ENCODE data around the gene SLC35B4.
A peak's percentile ranks its signal among the peaks of the same experiment; 100 is the strongest.
"Not testable (repeated sequence)": the region's sequence is repeated elsewhere in the genome, so short reads cannot be mapped to it uniquely, and the experiment has no call there.

The SLC35B4 gene

GRCh38 chr7:134330974-134331373, 14.2 kb upstream of the SLC35B4 start:
- no peak for DNase-seq

GRCh38 chr7:134329614-134330346, 13.1 kb upstream of the SLC35B4 start:
- DNase-seq = no peak

GRCh38 chr7:134328900-134329299, 12.2 kb upstream of the SLC35B4 start:
- no peak for DNase-seq

- peak; percentile 67 for DNase-seq
Observed at GRCh38 chr7:134327896-134328295, 11.2 kb upstream of the SLC35B4 start.

GRCh38 chr7:134324107-134324506, 7.4 kb upstream of the SLC35B4 start:
- DNase-seq = no peak

- DNase-seq = no peak
Observed at GRCh38 chr7:134320201-134320600, 3.5 kb upstream of the SLC35B4 start.

GRCh38 chr7:134318443-134318842, 1.7 kb upstream of the SLC35B4 start:
- DNase-seq = no peak

GRCh38 chr7:134317434-134317833, 704 bp upstream of the SLC35B4 start:
- no peak for DNase-seq

GRCh38 chr7:134315679-134316538, 821 bp downstream of the SLC35B4 start:
- peak; percentile 28 for DNase-seq

GRCh38 chr7:134313543-134313942, 3.2 kb downstream of the SLC35B4 start:
- no peak for DNase-seq

GRCh38 chr7:134312717-134313116, 4.0 kb downstream of the SLC35B4 start:
- DNase-seq = no peak

- no peak for DNase-seq
Observed at GRCh38 chr7:134311807-134312206, 4.9 kb downstream of the SLC35B4 start.

- no peak for DNase-seq
Observed at GRCh38 chr7:134308548-134308947, 8.2 kb downstream of the SLC35B4 start.

GRCh38 chr7:134307320-134307719, 9.4 kb downstream of the SLC35B4 start:
- no peak for DNase-seq

- no peak for DNase-seq
Observed at GRCh38 chr7:134302120-134302519, 14.6 kb downstream of the SLC35B4 start.

- DNase-seq = no peak
Observed at GRCh38 chr7:134301592-134301991, 15.1 kb downstream of the SLC35B4 start.

GRCh38 chr7:134300988-134301387, 15.7 kb downstream of the SLC35B4 start:
- no peak for DNase-seq

GRCh38 chr7:134298902-134299683, 17.6 kb downstream of the SLC35B4 start:
- DNase-seq = no peak

- DNase-seq = no peak
Observed at GRCh38 chr7:134297489-134297888, 19.2 kb downstream of the SLC35B4 start.

- not testable (repeated sequence) for DNase-seq
Observed at GRCh38 chr7:134295982-134296381, 20.7 kb downstream of the SLC35B4 start.

- DNase-seq = no peak
Observed at GRCh38 chr7:134293002-134293740, 23.6 kb downstream of the SLC35B4 start.

- DNase-seq = no peak
Observed at GRCh38 chr7:134290286-134290685, 26.4 kb downstream of the SLC35B4 start.

- no peak for DNase-seq
Observed at GRCh38 chr7:134289841-134290240, 26.9 kb downstream of the SLC35B4 start.

Data from stimulated activated CD4-positive, alpha-beta T cell treated with anti-CD3 and anti-CD28 coated beads, Interleukin-15, amount 100 ng/mL, for 24 hours (primary cell).